Heart left ventricle (tissue), 13 donors: ENCODE measurements around the gene C11orf68.

Source experiments
- CTCF ChIP-seq, 12 donors: fragments of 200-600 bp; sonication (generic) in 4 of 12; IDR thresholded peaks; one replicate each; pipeline versions ENCODE4 v1.5.0 to v1.8.0; 2018 to 2022; ENCODE audit warnings: antibody characterized with exemption in 12 of 12, mild to moderate bottlenecking in 5 of 12
- POLR2A ChIP-seq, 2 donors: fragments of 450-650 bp; IDR thresholded peaks; one replicate each; pipeline ENCODE4 v1.6.1; 2017; ENCODE audit warnings: antibody characterized with exemption in 2 of 2, mild to moderate bottlenecking in 2 of 2, moderate library complexity in 2 of 2
- donor health status: ischemic (EF 13 %, LVEDD 7.1; RV severe dilation, severe dysfunction).
- donor health status: DM: no; HTN: yes; CAD: no.
- donor health status: DM: no; HTN: no; CAD: no.
- donor health status: ischemic (EF 25% LVEDD 6.9; RV normal size, moderate dysfunction).
- donor health status: ischemic (EF 25% LVEDD 5.7; RV mildly dilated, moderate dysfunction).
- donor health status: ischemic (EF 35%, LVEDD 5.7; RV mildly dilated, moderate dysfunction).
- donor health status: nonischemic (EF 11% LVEDD 7.7; RV severe dilation, severe dysfunction).
- donor health status: DM: yes; HTN: yes; CAD: no.
- donor health status: PGD.
- donor health status: ischemic (EF 29% LVEDD 5.4; RV normal size, mild dysfunction).
- donor health status: nonischemic (EF 23%, LVEDD 6.1; RV moderate dilation, normal function).

- no peak for TF ChIP-seq CTCF (IDR thresholded peaks at IDR 0.05)
- no peak for TF ChIP-seq POLR2A (IDR thresholded peaks at IDR 0.05)
These were observed 31.8 kb downstream of the C11orf68 start for GRCh38 chr11:65886826-65887722.
